Measurements from ENCODE around the gene SRGAP3. TPM values are rescaled to one million over a fixed set of nuclear protein-coding genes. Genes with fewer than 3 reads are reported as not detected.

SRGAP3 gene
- total RNA-seq, 1 experiment from 2014 or later = 1.3 TPM

- no peaks in the 10 kb centered on the region for H3K79me2 ChIP-seq (ENCODE audit: low read length)
- H3K9me2 ChIP-seq (replicated peaks; ENCODE audit: insufficient read depth, low read length) = no peaks in the 10 kb centered on the region
- H3K27ac ChIP-seq (ENCODE audit: low read length) = no peak overlapping the region
- H3K27me3 ChIP-seq (ENCODE audit: low read length) = no peaks in the 10 kb centered on the region
- H2AFZ ChIP-seq (ENCODE audit: low read length) = no peak overlapping the region
- no peaks in the 10 kb centered on the region for H3K9me3 ChIP-seq (ENCODE audit: low read length)
- H3K4me2 ChIP-seq (ENCODE audit: low read depth, low read length, poor library complexity, severe bottlenecking) = no peak overlapping the region
- no peaks in the 10 kb centered on the region for H3K36me3 ChIP-seq (ENCODE audit: insufficient read depth, low read length)
- no peak overlapping the region for H3K9ac ChIP-seq (ENCODE audit: low read length)
- no peaks in the 10 kb centered on the region for H3K4me1 ChIP-seq (ENCODE audit: low read length)
- no peak for DNase-seq
- no peaks in the 10 kb centered on the region for H4K20me1 ChIP-seq (ENCODE audit: insufficient read depth, low read depth, low read length)
- no peak overlapping the region for H3K4me3 ChIP-seq (ENCODE audit: low read length)
Measured at GRCh38 chr3:9229879-9230278, 19.6 kb downstream of the SRGAP3 start.

GRCh38 chr3:9229325-9229724 lies 20.1 kb downstream of the SRGAP3 start:
- H3K9me3 ChIP-seq (ENCODE audit: low read length) = no peaks in the 10 kb centered on the region
- H3K4me1 ChIP-seq (ENCODE audit: low read length) = no peaks in the 10 kb centered on the region
- H3K36me3 ChIP-seq (ENCODE audit: insufficient read depth, low read length) = no peaks in the 10 kb centered on the region
- no peak overlapping the region for H3K9ac ChIP-seq (ENCODE audit: low read length)
- no peaks in the 10 kb centered on the region for H3K79me2 ChIP-seq (ENCODE audit: low read length)
- no peaks in the 10 kb centered on the region for H3K27me3 ChIP-seq (ENCODE audit: low read length)
- no peak overlapping the region for H3K4me3 ChIP-seq (ENCODE audit: low read length)
- no peak overlapping the region for H3K27ac ChIP-seq (ENCODE audit: low read length)
- H3K4me2 ChIP-seq (ENCODE audit: low read depth, low read length, poor library complexity, severe bottlenecking) = no peak overlapping the region
- H4K20me1 ChIP-seq (ENCODE audit: insufficient read depth, low read depth, low read length) = no peaks in the 10 kb centered on the region
- H2AFZ ChIP-seq (ENCODE audit: low read length) = no peak overlapping the region
- DNase-seq = no peak
- no peaks in the 10 kb centered on the region for H3K9me2 ChIP-seq (replicated peaks; ENCODE audit: insufficient read depth, low read length)

GRCh38 chr3:9226326-9226725 lies 23.1 kb downstream of the SRGAP3 start:
- Histone ChIP-seq H3K4me2 (ENCODE audit: low read depth, low read length, poor library complexity, severe bottlenecking) (no peak overlapping the region), H2AFZ (ENCODE audit: low read length) (no peak overlapping the region), H3K9ac (ENCODE audit: low read length) (no peak overlapping the region)

GRCh38 chr3:9225268-9225667 lies 24.2 kb downstream of the SRGAP3 start:
- H2AFZ ChIP-seq (ENCODE audit: low read length) = no peak overlapping the region
- no peak overlapping the region for H3K9ac ChIP-seq (ENCODE audit: low read length)
- no peak overlapping the region for H3K4me3 ChIP-seq (ENCODE audit: low read length)
- no peaks in the 10 kb centered on the region for H3K4me1 ChIP-seq (ENCODE audit: low read length)
- H4K20me1 ChIP-seq (ENCODE audit: insufficient read depth, low read depth, low read length) = no peaks in the 10 kb centered on the region
- no peaks in the 10 kb centered on the region for H3K9me2 ChIP-seq (replicated peaks; ENCODE audit: insufficient read depth, low read length)
- H3K27ac ChIP-seq (ENCODE audit: low read length) = no peak overlapping the region
- H3K79me2 ChIP-seq (ENCODE audit: low read length) = no peaks in the 10 kb centered on the region
- H3K36me3 ChIP-seq (ENCODE audit: insufficient read depth, low read length) = no peaks in the 10 kb centered on the region
- no peak for DNase-seq
- H3K4me2 ChIP-seq (ENCODE audit: low read depth, low read length, poor library complexity, severe bottlenecking) = no peak overlapping the region
- H3K9me3 ChIP-seq (ENCODE audit: low read length) = no peaks in the 10 kb centered on the region
- no peaks in the 10 kb centered on the region for H3K27me3 ChIP-seq (ENCODE audit: low read length)

More at GRCh38 chr3:9226326-9226725, 23.1 kb downstream of the SRGAP3 start:
- no peaks in the 10 kb centered on the region for H3K36me3 ChIP-seq (ENCODE audit: insufficient read depth, low read length)
- no peak overlapping the region for H3K27ac ChIP-seq (ENCODE audit: low read length)
- H3K4me1 ChIP-seq (ENCODE audit: low read length) = no peaks in the 10 kb centered on the region
- no peaks in the 10 kb centered on the region for H3K9me2 ChIP-seq (replicated peaks; ENCODE audit: insufficient read depth, low read length)
- H3K4me3 ChIP-seq (ENCODE audit: low read length) = no peak overlapping the region
- H3K9me3 ChIP-seq (ENCODE audit: low read length) = no peaks in the 10 kb centered on the region
- H4K20me1 ChIP-seq (ENCODE audit: insufficient read depth, low read depth, low read length) = no peaks in the 10 kb centered on the region
- no peaks in the 10 kb centered on the region for H3K27me3 ChIP-seq (ENCODE audit: low read length)
- no peak for DNase-seq
- no peaks in the 10 kb centered on the region for H3K79me2 ChIP-seq (ENCODE audit: low read length)

- Histone ChIP-seq H4K20me1 (ENCODE audit: insufficient read depth, low read depth, low read length) (no peaks in the 10 kb centered on the region), H3K9me3 (ENCODE audit: low read length) (no peaks in the 10 kb centered on the region), H2AFZ (ENCODE audit: low read length) (no peak overlapping the region), H3K36me3 (ENCODE audit: insufficient read depth, low read length) (no peaks in the 10 kb centered on the region), H3K27ac (ENCODE audit: low read length) (no peak overlapping the region), H3K9ac (ENCODE audit: low read length) (no peak overlapping the region), H3K4me1 (ENCODE audit: low read length) (no peaks in the 10 kb centered on the region), H3K79me2 (ENCODE audit: low read length) (no peaks in the 10 kb centered on the region), H3K4me3 (ENCODE audit: low read length) (no peak overlapping the region), H3K9me2 (replicated peaks; ENCODE audit: insufficient read depth, low read length) (no peaks in the 10 kb centered on the region), H3K27me3 (ENCODE audit: low read length) (no peaks in the 10 kb centered on the region), H3K4me2 (ENCODE audit: low read depth, low read length, poor library complexity, severe bottlenecking) (no peak overlapping the region)
- no peak for DNase-seq
Measured at GRCh38 chr3:9224490-9224889, 25.0 kb downstream of the SRGAP3 start.

GRCh38 chr3:9223672-9224071 lies 25.8 kb downstream of the SRGAP3 start:
- Histone ChIP-seq H3K9me2 (replicated peaks; ENCODE audit: insufficient read depth, low read length) (no peaks in the 10 kb centered on the region), H3K4me1 (ENCODE audit: low read length) (no peaks in the 10 kb centered on the region), H3K4me3 (ENCODE audit: low read length) (no peak overlapping the region), H3K9ac (ENCODE audit: low read length) (no peak overlapping the region), H4K20me1 (ENCODE audit: insufficient read depth, low read depth, low read length) (no peaks in the 10 kb centered on the region), H3K36me3 (ENCODE audit: insufficient read depth, low read length) (no peaks in the 10 kb centered on the region), H3K9me3 (ENCODE audit: low read length) (no peaks in the 10 kb centered on the region), H3K79me2 (ENCODE audit: low read length) (no peaks in the 10 kb centered on the region), H3K4me2 (ENCODE audit: low read depth, low read length, poor library complexity, severe bottlenecking) (no peak overlapping the region), H3K27me3 (ENCODE audit: low read length) (no peaks in the 10 kb centered on the region), H3K27ac (ENCODE audit: low read length) (no peak overlapping the region), H2AFZ (ENCODE audit: low read length) (no peak overlapping the region)
- DNase-seq = no peak

GRCh38 chr3:9222956-9223639 lies 26.3 kb downstream of the SRGAP3 start:
- DNase-seq = no peak
- H4K20me1 ChIP-seq (ENCODE audit: insufficient read depth, low read depth, low read length) = no peaks in the 10 kb centered on the region
- no peak overlapping the region for H3K9ac ChIP-seq (ENCODE audit: low read length)
- H3K36me3 ChIP-seq (ENCODE audit: insufficient read depth, low read length) = no peaks in the 10 kb centered on the region
- H2AFZ ChIP-seq (ENCODE audit: low read length) = no peak overlapping the region
- H3K4me2 ChIP-seq (ENCODE audit: low read depth, low read length, poor library complexity, severe bottlenecking) = no peak overlapping the region
- H3K9me3 ChIP-seq (ENCODE audit: low read length) = no peaks in the 10 kb centered on the region
- H3K27me3 ChIP-seq (ENCODE audit: low read length) = no peaks in the 10 kb centered on the region
- no peaks in the 10 kb centered on the region for H3K4me1 ChIP-seq (ENCODE audit: low read length)
- no peak overlapping the region for H3K4me3 ChIP-seq (ENCODE audit: low read length)
- no peak overlapping the region for H3K27ac ChIP-seq (ENCODE audit: low read length)
- H3K79me2 ChIP-seq (ENCODE audit: low read length) = no peaks in the 10 kb centered on the region
- H3K9me2 ChIP-seq (replicated peaks; ENCODE audit: insufficient read depth, low read length) = no peaks in the 10 kb centered on the region

- Histone ChIP-seq H3K36me3 (ENCODE audit: insufficient read depth, low read length) (no peaks in the 10 kb centered on the region), H3K9ac (ENCODE audit: low read length) (no peak overlapping the region)
Measured at GRCh38 chr3:9222049-9222448, 27.4 kb downstream of the SRGAP3 start.

More at GRCh38 chr3:9222049-9222448, 27.4 kb downstream of the SRGAP3 start:
- H3K4me3 ChIP-seq (ENCODE audit: low read length) = no peak overlapping the region
- no peaks in the 10 kb centered on the region for H4K20me1 ChIP-seq (ENCODE audit: insufficient read depth, low read depth, low read length)
- DNase-seq = no peak
- H3K27me3 ChIP-seq (ENCODE audit: low read length) = no peaks in the 10 kb centered on the region
- H3K27ac ChIP-seq (ENCODE audit: low read length) = no peak overlapping the region
- H2AFZ ChIP-seq (ENCODE audit: low read length) = no peak overlapping the region
- H3K4me2 ChIP-seq (ENCODE audit: low read depth, low read length, poor library complexity, severe bottlenecking) = no peak overlapping the region
- H3K79me2 ChIP-seq (ENCODE audit: low read length) = no peaks in the 10 kb centered on the region
- H3K4me1 ChIP-seq (ENCODE audit: low read length) = no peaks in the 10 kb centered on the region
- H3K9me2 ChIP-seq (replicated peaks; ENCODE audit: insufficient read depth, low read length) = no peaks in the 10 kb centered on the region
- no peaks in the 10 kb centered on the region for H3K9me3 ChIP-seq (ENCODE audit: low read length)

Measured in Karpas-422 (cell line).